Measurements from ENCODE around the gene RUNX2. TPM values are rescaled to one million over a fixed set of nuclear protein-coding genes. Genes with fewer than 3 reads are reported as not detected.

Gene RUNX2
- total and polyA plus RNA-seq, 10 donors = 0.86 to 9.4 (median 6.6) TPM

DNA sequence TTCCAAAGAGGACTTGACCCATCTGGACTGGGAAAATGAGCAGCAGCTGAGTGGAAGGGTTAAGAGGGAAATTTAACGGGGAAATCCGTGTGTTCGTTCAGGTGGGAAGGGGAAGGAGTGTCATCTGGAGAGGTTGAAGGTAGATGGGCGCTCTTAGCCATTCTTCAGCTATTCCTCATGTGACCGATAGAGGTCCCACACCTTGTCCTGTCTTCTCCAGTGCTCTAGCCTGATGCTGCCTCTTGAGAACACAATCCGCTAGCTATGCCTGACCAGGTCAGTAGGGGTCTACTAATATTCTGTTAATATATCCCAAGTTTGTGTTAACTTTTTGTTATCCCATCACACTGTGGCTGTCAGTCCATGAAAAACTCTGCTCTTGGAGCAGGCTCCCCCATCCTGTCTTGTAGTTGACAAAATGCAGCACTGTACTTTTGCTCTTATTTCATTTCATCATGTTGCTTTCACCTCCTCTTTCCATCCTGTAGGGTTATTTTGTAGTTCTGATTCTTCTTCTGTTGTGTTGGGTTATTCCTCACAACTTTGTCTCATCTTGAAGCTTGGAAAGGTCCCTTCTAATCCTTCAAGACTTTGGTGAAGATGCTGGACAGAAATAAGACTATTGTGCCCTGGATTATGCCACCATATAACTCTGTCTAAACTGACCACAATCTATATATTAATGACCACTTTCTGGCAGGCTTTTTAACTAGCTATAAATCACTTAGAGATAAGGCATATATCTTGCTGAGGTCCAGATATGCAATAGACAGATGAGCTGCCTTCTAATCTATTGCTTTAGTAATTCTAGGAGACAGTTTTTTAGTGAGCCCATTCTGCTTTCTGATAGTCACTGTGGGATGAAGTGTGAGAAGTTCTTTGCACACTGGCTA lies 173.0 kb downstream of the RUNX2 start:
- WGBS, 5 donors = 89 to 95% (median 90%) methylated on average over 6 of the region's 6 CpGs
- Histone ChIP-seq H3K36me3 (no peaks in the 10 kb centered on the region), H3K27me3 (replicated peaks in 1 of 7) (no peaks in the 10 kb centered on the region), H3K4me3 (no peak overlapping the region), H3K9me3 (no peaks in the 10 kb centered on the region), H3K4me1 (peaks cover 0 to 26% (median 6%) of the 10 kb centered on the region in 6 donors), H3K27ac (no peak overlapping the region)
- no peak for DNase-seq
- intact Hi-C loops (cut with DNase I; ENCODE audit: low total_unique reads) = no loop called here
- TF ChIP-seq, protein P1, sequence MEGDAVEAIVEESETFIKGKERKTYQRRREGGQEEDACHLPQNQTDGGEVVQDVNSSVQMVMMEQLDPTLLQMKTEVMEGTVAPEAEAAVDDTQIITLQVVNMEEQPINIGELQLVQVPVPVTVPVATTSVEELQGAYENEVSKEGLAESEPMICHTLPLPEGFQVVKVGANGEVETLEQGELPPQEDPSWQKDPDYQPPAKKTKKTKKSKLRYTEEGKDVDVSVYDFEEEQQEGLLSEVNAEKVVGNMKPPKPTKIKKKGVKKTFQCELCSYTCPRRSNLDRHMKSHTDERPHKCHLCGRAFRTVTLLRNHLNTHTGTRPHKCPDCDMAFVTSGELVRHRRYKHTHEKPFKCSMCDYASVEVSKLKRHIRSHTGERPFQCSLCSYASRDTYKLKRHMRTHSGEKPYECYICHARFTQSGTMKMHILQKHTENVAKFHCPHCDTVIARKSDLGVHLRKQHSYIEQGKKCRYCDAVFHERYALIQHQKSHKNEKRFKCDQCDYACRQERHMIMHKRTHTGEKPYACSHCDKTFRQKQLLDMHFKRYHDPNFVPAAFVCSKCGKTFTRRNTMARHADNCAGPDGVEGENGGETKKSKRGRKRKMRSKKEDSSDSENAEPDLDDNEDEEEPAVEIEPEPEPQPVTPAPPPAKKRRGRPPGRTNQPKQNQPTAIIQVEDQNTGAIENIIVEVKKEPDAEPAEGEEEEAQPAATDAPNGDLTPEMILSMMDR (IDR thresholded peaks at IDR 0.05 in 8 of 11, conservative IDR thresholded peaks at IDR 0.05 in 3 of 11) = no peak

DNA sequence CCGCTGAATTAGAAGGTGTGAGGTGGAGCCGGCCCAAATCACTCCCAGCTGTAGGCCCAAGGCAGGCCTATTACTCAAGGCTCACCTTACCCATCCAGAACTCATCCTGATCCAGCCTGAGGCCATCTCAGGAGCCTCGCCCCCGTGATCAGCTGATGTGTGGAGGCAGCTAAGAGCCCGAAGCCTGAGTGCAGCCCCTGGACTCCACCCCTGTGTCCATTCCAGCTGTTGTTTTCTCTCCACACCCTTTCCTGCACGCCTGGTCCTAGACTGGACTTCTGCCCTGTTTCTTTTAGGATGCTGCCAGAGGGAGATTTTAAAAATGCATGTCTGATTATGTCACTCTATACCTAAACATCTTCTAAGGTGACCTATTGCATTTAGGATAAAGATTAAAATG lies 174.3 kb downstream of the RUNX2 start:
- no peak for DNase-seq
- intact Hi-C loops (cut with DNase I; ENCODE audit: low total_unique reads) = no loop called here
- TF ChIP-seq POLR2A (IDR thresholded peaks at IDR 0.05) (no peak), POLR2AphosphoS5 (IDR thresholded peaks at IDR 0.05) (no peak)
- TF ChIP-seq, protein P1 (IDR thresholded peaks at IDR 0.05 in 8 of 11, conservative IDR thresholded peaks at IDR 0.05 in 3 of 11) = no peak

DNA sequence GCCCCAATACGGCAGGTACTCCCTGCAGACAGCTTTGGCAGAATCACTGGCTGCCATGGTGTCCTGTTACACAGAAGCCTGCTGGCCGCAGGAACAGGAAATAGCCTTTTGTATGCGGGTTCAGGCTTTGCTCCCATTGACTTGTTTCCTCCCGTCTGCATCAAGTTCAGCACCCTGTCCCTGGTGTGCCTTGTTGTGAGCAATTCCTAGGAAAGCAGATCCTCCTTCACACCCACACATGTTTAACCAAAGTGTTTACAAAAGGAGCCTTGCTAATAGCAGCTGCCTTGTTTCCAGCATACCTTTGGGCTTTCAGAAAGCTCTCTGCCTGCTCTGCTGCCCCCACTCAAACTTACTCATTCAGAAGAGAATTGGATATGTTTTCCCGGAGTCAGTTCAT lies 176.8 kb downstream of the RUNX2 start:
- Histone ChIP-seq H3K27ac (peak overlapping the region in 1 of 8 donors; percentile 4), H3K27me3 (replicated peaks in 1 of 7) (no peaks in the 10 kb centered on the region), H3K36me3 (no peaks in the 10 kb centered on the region), H3K9me3 (no peaks in the 10 kb centered on the region), H3K4me3 (no peak overlapping the region), H3K4me1 (peaks cover 0 to 14% (median 0%) of the 10 kb centered on the region in 6 donors)
- no peak for DNase-seq
- no peak for TF ChIP-seq POLR2A (IDR thresholded peaks at IDR 0.05)
- TF ChIP-seq, protein P1 (IDR thresholded peaks at IDR 0.05 in 8 of 11, conservative IDR thresholded peaks at IDR 0.05 in 3 of 11) = no peak
- TF ChIP-seq POLR2AphosphoS5 (IDR thresholded peaks at IDR 0.05) = no peak
- intact Hi-C loops (cut with DNase I; ENCODE audit: low total_unique reads) = no loop called here
- 46 to 64% (median 60%) methylated on average over 5 of the region's 5 CpGs for WGBS, 5 donors

More for the DNA sequence above, 174.3 kb downstream of the RUNX2 start:
- Histone ChIP-seq H3K4me3 (no peak overlapping the region), H3K36me3 (no peaks in the 10 kb centered on the region), H3K27ac (no peak overlapping the region), H3K4me1 (peaks cover 0 to 14% (median 0%) of the 10 kb centered on the region in 6 donors), H3K9me3 (no peaks in the 10 kb centered on the region), H3K27me3 (replicated peaks in 1 of 7) (no peaks in the 10 kb centered on the region)
- 87 to 97% (median 94%) methylated on average over 6 of the region's 6 CpGs for WGBS, 5 donors

DNA sequence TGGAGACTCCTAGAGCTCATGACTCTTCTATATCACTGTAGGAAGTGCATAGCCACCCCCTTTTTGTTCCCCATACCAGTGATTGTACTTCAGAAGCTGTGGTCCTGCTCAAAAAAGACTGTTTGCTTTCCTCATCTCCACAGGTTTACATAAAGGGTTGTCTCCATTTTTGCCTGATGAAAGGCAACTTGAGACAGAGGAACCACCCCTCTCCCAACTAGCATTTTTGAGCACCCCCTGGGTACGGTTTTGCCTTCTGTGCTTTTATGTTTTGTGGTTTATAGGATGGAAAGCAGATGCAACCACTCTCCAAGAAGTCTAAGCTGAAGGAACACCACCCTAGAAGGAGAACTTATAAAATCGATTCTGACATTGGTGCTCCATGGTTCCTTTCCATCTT lies 177.3 kb downstream of the RUNX2 start:
- peaks cover 0 to 14% (median 0%) of the 10 kb centered on the region in 6 donors for H3K4me1 ChIP-seq
- no peak overlapping the region for H3K4me3 ChIP-seq
- H3K27me3 ChIP-seq (replicated peaks in 1 of 7) = no peaks in the 10 kb centered on the region
- intact Hi-C loops (cut with DNase I; ENCODE audit: low total_unique reads) = no loop called here
- DNase-seq = no peak
- 56 to 73% (median 61%) methylated on average over 2 of the region's 2 CpGs for WGBS, 5 donors
- H3K36me3 ChIP-seq = no peaks in the 10 kb centered on the region
- TF ChIP-seq POLR2A (IDR thresholded peaks at IDR 0.05) (no peak), POLR2AphosphoS5 (IDR thresholded peaks at IDR 0.05) (no peak)
- TF ChIP-seq, protein P1 (IDR thresholded peaks at IDR 0.05 in 8 of 11, conservative IDR thresholded peaks at IDR 0.05 in 3 of 11) = no peak
- no peaks in the 10 kb centered on the region for H3K9me3 ChIP-seq
- H3K27ac ChIP-seq = no peak overlapping the region

Data from spleen (tissue), 11 donors.